ENCODE data around the gene COX20. TPM values are rescaled to one million over a fixed set of nuclear protein-coding genes. Genes with fewer than 3 reads are reported as not detected.

COX20 gene
- total RNA-seq, 1 experiment from 2014 or later = 33.1 TPM

- no peak for DNase-seq (ENCODE audit: low spot score)
- ChIA-PET POLR2A (interaction anchor here (1.3 to 5.4 kb wide), 2 partner anchors 25 to 182 kb away, joined by 3 to 37 read pairs; partner anchors contain the start of gene COX20), CTCF (interaction anchor here (5.5 kb wide), 1 partner anchor 182 kb away, joined by 37 read pairs; no protein-coding TSS in a partner anchor)
- no peaks in the 10 kb centered on the region for H3K9me3 Mint-ChIP-seq
- H3K36me3 Mint-ChIP-seq = peaks cover 81% of the 10 kb centered on the region
- H3K4me1 Mint-ChIP-seq = peaks cover 42% of the 10 kb centered on the region
- H3K27ac Mint-ChIP-seq = peak overlapping the region; percentile 89
- ATAC-seq = no peak
- TF ChIP-seq TCF7 (CRISPR knock-in tag; IDR thresholded peaks at IDR 0.05; ENCODE audit: low read depth) (no peak), SMAD3 (CRISPR knock-in tag; IDR thresholded peaks at IDR 0.05; ENCODE audit: borderline replicate concordance) (no peak), NFE2L1 (CRISPR knock-in tag; IDR thresholded peaks at IDR 0.05) (no peak), FOXP4 (CRISPR knock-in tag; IDR thresholded peaks at IDR 0.05) (no peak), ETV6 (CRISPR knock-in tag; IDR thresholded peaks at IDR 0.05) (no peak), ESRRA (CRISPR knock-in tag; IDR thresholded peaks at IDR 0.05; ENCODE audit: borderline replicate concordance) (no peak), USF1 (CRISPR knock-in tag; IDR thresholded peaks at IDR 0.05) (no peak), CREB1 (CRISPR knock-in tag; IDR thresholded peaks at IDR 0.05) (no peak), SMAD4 (CRISPR knock-in tag; IDR thresholded peaks at IDR 0.05) (no peak), TEAD4 (CRISPR knock-in tag; IDR thresholded peaks at IDR 0.05) (no peak), ZNF425 (CRISPR knock-in tag; conservative IDR thresholded peaks at IDR 0.05) (no peak), ELF4 (CRISPR knock-in tag; IDR thresholded peaks at IDR 0.05; ENCODE audit: low read depth) (no peak), FOXJ3 (CRISPR knock-in tag; IDR thresholded peaks at IDR 0.05; ENCODE audit: borderline replicate concordance) (no peak), USF2 (CRISPR knock-in tag; IDR thresholded peaks at IDR 0.05) (no peak), NFYB (CRISPR knock-in tag; conservative IDR thresholded peaks at IDR 0.05; ENCODE audit: low read depth) (no peak), AFF4 (CRISPR knock-in tag; IDR thresholded peaks at IDR 0.05; ENCODE audit: borderline replicate concordance) (no peak), ATF3 (CRISPR knock-in tag; conservative IDR thresholded peaks at IDR 0.05) (no peak), ZNF263 (CRISPR knock-in tag; IDR thresholded peaks at IDR 0.05; ENCODE audit: low read depth) (no peak)
- H3K4me3 Mint-ChIP-seq = peak overlapping the region; percentile 98
- no peaks in the 10 kb centered on the region for H3K27me3 Mint-ChIP-seq (ENCODE audit: low read depth)
These were observed 24.6 kb downstream of the COX20 start for GRCh38 chr1:244860078-244860477.
